Activated CD4-positive, alpha-beta T cell treated with anti-CD3 and anti-CD28 coated beads, Interleukin-2, amount 50 U/mL, for 4 hours (primary cell): ENCODE results near the gene C2orf68.
"Not testable (repeated sequence)": the region's sequence is repeated elsewhere in the genome, so short reads cannot be mapped to it uniquely, and the experiment has no call there.

ENCODE experiments used
- DNase-seq, 2 experiments: peaks; one replicate each; pipeline ENCODE4 v3.0.0-alpha.2; 2020

The C2orf68 gene, protein sequence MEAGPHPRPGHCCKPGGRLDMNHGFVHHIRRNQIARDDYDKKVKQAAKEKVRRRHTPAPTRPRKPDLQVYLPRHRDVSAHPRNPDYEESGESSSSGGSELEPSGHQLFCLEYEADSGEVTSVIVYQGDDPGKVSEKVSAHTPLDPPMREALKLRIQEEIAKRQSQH

DNA sequence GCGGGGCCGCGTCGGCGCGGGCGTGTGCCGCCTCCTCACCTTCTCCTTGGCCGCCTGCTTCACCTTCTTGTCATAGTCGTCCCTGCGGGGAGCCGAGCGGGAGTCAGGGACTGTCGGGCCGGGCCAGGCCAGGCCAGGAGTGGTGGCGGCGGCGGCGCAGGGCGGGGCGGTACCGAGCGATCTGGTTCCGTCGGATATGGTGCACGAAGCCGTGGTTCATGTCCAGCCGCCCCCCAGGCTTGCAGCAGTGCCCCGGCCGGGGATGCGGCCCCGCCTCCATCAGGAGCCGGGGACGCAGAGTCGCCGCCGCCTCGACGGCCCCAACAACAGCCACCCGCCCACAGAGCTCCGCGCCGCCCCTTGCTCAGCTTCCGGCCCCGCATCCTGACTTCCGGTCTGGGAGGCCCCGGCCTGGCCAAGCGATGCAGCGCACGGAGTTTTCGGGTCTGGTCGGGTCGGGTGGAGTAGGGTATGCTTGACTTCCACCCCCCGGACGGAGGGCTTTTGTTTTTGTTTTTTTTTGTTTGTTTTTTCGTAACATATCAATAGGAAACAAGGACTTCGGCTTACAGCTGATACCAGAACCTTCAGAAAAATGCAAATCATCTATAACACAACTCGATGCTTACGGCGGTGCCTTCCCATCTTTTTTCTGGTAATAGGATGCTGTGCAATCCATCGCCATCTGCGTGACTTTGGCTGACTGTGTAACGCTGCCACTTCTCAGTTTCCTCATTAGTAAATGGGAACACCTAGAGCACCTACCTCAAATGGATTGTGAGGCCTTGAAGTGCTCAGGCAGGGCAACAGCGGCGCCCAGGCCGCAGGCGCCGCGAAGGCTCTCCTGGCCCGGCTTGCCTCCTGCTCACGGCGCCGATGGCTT, at the start of gene C2orf68:
Gene C2orf68, minus strand, starts transcription at position 362 of the 883 bp plus-strand sequence. Its CDS starts 82 bp downstream, at position 280.
- peak; percentile 68 to 70 for DNase-seq

DNA sequence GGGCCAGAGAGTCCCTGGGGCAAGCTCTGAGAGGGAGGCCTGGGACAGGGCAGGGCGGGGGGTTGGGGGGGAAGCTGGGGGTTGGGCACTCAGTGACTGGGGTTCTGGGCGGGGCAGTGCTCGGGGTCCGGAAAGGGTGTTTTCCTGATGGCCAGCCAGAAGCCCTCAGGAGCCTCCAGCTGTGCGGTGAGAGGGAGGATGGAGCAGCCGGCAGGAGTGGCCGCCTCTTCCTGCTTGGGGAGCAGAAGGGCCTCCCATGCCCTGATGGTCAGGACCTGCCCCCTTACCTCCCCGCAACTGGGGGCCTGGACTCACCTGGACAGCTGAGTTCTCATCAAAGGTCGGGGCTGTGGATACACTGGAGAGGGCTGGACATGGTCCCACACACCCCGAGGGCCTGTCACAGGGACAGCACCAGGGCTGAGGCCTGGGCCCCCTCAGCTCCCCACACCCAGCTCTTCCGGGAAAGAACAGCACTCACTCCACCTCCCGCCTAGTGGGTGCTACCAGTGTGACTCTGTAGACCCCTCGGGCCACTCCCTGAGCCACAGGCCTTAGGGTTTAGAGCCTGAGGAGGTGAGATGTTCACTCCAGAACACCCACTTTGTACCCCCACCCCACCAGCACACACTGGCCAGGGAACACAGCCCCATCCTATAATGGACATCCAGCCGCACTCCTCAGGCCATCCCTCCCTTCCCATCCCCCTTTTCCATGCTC, 49.4 kb upstream of the C2orf68 start:
- DNase-seq: no peak

DNA sequence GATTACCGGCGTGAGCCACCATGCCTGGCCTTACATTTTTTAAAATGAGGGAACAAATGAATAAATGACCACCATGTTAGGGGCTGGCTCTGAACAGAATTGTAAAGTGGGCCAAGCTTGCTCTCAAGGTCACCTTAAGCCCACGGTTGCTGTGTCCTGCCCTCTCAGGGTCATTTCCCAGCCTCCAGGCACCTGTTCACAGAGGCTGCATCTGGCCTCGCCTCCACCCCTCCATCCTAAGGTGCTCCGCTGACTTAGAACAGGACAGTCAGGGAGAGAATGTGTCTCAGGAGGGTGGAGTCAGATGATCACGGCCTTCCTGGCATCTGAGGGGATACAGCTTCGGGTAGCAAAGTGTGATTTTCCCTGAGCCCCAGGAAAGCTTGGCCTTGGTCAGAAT, 48.9 kb upstream of the C2orf68 start:
- DNase-seq: no peak

DNA sequence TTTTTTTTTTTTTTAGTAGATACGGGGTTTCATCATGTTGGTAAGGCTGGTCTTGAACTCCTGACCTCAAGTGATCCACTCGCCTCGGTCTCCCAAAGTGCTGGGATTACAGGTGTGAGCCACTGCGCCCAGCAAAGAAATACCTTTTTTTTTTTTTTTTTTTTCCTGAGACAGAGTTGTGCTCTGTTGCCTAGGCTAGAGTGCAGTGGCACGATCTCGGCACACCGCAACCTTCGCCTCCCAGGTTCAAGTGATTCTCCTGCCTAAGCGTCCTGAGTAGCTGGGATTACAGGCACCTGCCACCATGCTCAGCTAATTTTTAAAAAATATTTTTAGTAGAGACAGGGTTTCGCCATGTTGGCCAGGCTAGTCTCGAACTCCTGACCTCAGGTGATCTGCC, 48.4 kb upstream of the C2orf68 start:
- DNase-seq: not testable (repeated sequence)

DNA sequence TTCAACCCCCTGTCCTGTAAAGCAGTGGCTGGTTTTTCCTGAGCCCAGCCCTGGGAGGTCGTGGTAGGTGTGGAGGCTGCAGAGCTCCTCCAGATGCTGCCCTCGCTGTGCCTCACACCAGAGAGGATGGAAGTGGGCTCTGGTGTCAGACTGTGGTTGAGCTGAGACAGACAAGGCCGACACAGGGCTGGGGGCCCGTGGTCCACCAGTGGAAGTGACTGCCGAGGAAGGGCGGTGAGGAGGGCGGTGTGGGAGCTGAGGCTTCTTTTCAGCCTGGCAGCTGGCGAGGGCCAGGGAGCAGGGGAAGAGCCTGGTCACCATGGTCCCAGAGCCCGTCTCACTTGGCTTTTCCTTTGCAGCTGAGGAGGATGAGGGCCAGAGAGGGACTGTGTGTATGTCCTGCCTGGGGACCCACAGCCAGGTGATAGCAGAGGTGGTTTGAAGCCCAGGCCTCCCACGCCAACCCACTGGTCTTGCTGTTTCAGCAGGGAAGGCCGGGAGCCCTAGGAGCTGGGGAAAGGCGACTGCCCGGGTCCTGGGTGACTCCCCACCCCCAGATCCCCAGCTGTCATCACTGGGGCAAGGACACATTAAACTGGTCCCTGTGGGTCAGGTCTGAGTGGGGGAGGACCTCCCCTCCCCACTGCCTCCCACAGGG, 47.6 kb upstream of the C2orf68 start:
- DNase-seq: no peak

DNA sequence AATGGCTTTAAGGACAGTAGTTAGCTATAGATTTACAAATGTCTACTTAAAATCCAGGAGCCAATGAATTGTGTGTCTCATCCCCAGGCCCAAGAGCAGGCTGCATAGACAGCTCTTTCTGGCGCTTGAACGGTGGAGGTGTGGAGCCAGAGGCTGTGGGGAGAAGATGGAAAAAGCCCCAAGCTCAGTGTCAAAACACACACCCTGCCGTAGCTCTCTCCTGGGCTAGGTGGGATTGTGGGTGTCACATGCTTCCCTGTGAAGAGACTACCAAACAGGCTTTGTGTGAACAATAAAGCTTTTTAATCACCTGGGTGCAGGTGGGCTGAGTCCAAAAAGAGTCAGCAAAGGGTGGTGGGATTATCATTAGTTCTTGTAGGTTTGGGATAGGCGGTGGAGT, 45.5 kb upstream of the C2orf68 start:
- not testable (repeated sequence) for DNase-seq

DNA sequence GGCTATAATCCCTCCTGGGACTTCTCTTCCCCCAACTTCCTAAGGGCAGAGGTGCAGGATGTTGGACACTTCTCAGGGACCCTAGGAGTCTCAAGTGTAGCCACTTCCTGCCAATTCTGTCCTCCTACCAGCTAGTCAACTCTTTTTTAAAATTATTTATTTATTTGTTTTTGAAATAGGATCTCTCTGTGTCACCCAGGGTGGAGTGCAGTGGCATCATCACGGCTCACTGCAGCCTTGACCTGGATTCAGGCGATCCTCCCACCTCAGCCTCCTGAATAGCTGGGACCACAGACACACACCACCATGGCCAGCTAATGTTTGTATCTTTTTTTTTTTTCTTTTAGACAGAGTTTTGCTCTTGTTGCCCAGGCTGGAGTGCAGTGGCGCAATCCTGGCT, 44.6 kb upstream of the C2orf68 start:
- DNase-seq: no peak

DNA sequence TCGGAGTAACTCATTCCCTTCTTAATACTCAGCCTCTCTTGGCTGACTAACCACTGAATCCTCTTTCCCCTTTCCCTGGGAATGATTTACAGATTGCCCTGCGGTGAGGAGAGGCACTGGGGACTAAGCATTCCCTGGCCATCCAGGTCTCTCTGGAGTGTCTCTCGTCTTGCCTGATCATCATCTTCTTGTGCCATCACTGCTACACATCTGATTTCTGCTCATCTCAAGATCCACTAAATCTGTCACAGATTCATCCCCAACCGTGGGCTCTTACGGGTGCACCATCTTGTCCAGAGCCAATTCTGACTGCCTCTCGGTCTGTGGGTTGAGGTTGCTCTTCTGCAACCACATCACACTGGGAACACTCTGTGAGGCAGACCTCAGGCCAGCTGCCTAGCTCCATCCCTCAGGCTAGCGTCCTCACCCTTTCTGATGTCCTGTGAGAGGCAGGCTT, 44.1 kb upstream of the C2orf68 start:
- DNase-seq: no peak

DNA sequence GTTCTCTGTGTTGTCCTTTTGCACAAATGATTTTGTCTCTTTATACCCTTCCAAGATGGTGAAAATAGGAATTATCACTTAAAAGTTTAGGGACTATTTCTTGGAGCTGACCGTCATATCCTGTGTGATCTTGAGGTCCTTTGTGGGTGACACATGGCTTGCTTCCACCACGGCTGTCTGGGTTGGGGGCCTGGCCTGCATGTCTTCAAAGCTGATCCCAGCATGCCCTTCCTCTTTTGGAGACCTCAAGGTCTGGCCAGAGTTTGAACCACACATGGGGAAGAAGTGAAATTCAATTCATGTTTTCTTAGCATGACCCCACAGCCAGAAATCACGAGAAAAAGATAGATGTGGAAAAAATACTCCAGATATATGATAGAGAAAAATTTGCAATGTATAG, 42.1 kb upstream of the C2orf68 start:
- no peak for DNase-seq

DNA sequence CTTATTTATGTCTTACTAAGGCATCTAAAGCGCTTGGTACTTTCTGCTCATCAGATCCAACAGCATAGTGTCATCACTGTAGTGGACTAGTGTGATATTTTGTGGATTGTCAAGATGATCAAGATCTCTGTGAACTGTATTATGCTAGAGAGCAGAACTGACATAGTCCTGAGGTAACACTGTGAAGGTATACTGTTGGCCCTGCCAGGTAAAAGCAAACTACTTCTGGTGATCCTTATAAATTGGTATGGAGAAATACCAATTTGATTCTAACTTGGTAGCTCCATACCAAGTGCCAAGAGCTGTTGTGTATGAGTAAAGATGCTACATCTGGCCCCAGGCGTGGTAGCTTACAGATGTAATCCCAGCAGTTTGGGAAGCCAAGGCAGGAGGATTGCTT, 40.2 kb upstream of the C2orf68 start:
- no peak for DNase-seq

DNA sequence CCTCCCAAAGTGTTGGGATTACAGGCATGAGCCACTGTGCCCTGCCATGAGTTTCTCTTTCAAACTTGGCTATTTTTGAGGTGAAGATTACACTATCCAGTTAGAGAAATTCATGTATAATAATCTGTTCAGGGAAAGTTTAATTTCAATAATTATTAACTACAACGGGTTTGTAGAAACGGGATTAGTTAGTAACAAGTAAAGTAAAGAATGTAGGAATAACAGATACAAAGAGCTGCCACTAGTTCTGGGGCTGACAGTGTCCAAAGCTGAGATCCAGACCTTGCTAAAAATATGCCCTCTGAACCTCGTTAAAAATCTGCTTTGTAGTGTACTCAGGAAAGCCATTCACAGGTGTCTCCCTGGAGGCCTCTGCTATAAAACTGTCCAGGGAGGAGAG, 39.2 kb upstream of the C2orf68 start:
- no peak for DNase-seq

DNA sequence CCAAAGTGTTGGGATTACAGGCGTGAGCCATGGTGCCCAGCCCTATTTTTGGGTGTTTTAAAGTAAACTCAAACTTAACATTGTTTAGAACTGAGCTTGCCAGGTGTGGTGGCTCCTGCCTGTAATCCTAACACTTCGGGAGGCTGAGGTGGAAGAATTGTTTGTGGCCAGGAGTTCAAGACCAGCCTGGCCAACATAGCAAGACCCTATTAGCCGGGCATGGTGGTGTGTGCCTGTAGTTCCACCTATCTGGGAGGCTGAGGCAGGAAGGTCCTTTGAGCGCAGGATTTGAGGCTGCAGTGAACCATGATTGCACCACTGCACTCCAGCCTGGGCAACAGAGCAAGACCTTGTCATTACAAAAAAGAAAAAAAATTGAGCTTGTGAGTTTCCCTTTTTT, 38.6 kb upstream of the C2orf68 start:
- DNase-seq: no peak

DNA sequence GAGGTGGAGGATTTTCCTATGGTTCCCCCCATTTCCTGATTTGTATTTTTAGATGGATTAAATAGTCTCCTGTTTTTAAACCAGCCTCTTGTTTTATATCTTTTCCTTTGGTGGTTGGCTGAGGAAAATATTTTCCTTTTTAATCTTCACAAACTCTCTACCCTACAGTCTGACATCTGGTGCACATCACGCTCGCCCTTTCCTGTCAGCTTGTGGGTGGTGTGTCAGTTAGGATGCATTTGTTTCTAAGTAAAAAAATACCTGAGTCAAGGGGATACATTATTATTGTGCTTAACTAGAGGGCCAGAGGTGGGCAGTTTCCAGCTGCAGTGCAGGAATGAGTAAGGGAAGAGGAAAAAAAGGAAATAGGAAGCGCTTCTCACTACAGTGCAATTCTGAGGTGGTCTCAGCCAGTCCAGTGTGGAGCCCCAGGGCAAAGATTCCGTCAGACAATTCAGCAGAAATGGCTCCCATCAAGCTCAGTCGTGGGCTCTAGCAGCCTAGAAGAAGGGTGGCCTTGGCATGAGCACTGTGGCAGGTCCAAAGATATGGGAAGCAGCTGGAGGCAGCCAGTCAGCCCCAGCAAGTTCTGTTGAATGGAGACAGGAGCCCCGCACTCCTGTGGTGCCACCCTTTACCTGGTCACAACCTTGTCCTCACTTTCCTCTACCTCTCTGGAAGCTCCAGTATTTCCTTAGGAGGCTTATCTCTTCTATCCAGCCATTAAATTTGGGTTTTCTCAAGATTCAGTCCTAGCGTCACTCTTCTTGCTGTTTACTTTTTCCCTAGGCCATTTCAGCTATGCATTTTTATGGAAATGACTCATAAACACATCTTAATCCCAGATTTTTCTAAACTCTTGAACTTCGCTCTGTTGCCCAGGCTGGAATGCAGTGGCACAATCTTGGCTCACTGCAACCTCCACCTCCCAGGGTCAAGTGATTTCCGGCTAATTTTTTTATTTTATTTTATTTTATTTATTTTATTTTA, 37.6 kb upstream of the C2orf68 start:
- no peak for DNase-seq

DNA sequence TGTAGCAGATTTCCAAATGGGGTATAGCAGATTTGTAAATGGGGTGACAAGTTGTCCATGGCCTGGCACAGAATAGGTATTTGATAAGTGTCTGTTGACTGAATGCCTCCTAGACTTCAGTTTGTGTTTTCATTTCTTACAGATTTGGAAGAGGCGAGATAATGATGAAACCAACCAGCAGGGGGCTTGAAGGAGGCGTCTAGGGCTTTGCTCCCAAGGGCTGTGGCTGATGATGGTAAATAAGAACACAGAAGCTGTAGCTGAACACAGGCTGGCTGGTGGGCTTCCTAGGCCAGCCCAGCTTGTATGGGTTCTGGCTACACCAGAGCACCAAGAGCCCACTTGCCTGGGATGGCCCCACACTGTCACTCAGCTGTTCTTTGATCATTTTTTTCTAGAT, 36.8 kb upstream of the C2orf68 start:
- no peak for DNase-seq

DNA sequence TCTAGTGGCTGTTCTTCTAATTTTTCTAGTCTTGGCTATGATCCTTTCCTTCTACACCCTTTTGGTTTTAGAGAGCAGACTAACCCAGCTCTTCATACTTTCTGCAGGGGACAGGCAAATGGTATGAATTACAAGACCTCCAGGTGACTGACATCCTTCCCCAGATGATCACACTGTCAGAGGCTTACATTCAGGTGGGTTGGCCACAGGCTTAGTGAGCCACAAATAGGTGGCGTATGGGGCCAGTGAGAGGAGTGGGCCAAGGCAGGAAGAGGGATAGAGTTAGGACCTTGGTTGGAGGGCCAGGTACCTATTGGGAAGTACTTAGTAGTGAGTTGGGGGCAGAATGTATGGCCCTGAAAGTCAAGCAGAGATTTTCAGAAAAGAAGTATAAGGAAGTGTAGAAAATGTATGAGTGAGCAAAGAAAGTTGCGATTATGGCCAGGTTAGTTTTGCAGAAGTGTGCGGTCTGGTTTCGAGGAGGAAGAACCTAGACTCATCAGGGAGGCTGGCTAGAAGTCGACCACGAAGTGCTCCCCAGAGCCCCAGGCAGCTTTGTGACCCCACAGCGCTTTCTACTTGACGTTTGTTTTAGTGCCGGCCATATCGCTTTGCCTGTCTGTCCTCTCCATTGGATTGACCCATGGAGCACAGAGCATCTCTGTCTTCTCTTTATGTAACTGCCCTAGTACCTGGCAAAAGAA, 36.1 kb upstream of the C2orf68 start:
- no peak for DNase-seq

DNA sequence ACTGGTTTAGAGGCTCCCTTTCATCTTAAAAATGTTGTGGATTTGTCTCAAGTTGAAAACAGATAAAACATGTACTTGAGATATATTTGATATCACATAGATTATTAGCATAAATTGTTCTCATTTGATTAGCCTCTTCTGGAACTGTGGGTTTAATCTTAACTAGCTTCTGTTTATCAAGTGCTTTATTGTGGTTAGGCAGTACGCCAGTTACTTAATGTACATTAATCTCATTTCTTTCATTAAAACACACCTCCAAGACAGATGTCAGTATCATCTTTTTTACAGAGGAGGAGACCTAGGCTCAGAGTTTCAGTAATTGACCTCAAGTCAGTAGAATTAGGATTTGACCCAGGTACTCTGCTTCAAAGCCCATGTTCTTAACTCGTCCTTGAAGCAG, 34.3 kb upstream of the C2orf68 start:
- no peak for DNase-seq

DNA sequence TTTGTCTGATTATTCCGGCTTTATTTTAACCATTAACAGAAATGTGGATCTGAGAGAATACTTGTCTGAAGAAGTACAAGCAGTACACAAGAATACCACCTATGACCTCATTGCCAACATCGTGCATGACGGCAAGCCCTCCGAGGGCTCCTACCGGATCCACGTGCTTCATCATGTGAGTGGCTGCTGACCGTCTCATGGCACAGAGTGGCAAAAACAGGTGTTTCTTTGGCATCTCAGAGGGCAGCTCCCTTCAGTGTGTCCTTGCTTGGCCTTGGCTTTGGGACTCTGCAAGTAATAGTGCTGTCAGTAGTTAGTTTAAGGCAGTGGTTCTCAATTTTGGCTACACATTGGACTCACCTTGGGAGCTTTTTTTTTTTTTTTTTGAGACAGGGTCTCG, 33.0 kb upstream of the C2orf68 start:
- DNase-seq: no peak

DNA sequence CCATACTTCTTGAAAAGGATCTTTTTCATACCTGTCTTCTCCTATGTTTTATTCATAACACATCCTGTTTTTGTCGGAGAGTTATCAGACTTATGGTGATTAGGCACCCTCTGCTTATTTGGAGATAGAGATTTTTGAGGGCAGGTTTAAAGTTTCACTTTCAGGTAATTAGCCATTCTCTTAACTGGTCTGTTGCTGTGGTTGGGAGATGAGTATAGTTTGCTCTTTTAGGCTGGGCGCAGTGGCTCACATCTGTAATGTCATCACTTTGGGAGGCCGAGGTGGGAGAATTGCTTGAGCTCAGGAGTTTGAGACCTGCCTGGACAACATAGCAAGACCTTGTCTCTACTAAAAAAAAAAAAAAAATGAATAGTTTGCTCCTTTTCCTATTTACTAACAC, 30.9 kb upstream of the C2orf68 start:
- DNase-seq: no peak

DNA sequence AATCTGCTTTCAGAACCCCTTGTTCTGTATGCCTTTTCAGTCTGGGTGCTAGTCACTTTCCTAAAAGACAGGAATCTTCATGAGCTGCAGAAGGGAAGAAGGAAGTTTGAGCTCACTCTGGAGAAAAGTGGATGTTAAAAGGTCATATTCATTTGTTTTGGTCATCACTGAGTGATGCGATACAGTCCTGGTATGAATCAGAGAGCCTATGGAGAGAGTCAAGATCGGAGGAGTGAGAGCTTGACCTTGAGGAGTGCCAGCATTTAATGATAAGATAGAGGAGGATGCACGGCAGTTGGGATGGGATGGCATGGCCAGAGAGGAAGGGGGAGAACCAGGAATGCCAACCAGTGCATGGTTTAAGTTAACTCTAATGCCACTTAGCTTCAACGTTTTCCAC, 23.8 kb upstream of the C2orf68 start:
- DNase-seq: no peak

DNA sequence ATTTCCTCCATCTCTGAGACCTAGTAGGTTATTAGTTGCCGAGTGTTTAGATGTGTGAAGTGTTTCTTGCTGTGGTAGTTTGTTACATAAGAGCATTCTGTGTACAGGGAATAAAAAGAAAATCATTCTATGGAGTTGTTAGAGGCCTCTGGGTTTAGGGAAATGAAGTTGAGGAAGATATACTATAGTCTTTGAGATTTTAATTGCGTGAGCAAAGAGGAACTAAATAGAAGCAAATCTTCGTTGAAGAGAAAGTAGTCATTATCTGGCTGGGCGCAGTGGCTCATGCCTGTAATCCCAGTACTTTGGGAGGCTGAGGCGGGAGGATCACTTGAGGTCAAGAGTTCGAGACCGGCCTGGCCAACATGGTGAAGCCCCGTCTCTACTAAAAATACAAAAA, 23.1 kb upstream of the C2orf68 start:
- DNase-seq: no peak

DNA sequence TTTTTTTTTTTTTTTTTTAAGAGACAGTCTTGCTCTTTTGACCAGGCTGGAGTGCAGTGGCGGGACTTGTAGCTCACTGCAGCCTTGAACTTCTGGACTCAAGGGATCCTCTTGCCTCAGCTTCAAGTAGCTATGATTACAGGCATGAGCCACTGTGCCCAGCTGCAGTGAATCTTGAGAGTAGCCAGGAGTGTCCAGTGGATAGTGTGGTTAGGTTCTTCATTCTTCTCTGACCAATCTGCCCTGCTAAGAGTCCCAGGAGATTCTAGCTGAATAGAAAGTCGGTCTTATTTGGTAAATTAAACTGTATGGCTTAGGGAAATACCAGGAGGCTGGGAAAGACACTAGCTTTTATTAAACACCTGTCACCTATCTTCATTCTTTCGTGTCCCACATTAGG, 19.4 kb upstream of the C2orf68 start:
- no peak for DNase-seq
